Smooth muscle cell (in vitro differentiated cells): ENCODE measurements around the gene NOS3. TPM values are rescaled to one million over a fixed set of nuclear protein-coding genes. Genes with fewer than 3 reads are reported as not detected.

Source experiments
- DNase-seq: peaks from one replicate; lab custom pipeline; 2025; ENCODE audit not compliant: unreplicated experiment; lab: John Stamatoyannopoulos, UW
- H2AFZ ChIP-seq: fragments of 200-600 bp; sonication (generic); 2 replicates; pipeline ENCODE4 v1.6.0; 2016; ENCODE audit warnings: antibody characterized with exemption, low read depth, mild to moderate bottlenecking
- H3F3A ChIP-seq: fragments of 200-600 bp; sonication (generic); 2 replicates; pipeline ENCODE4 v1.6.0; 2017; ENCODE audit warnings: antibody characterized with exemption, low read depth
- H3K27ac ChIP-seq: fragments of 200-600 bp; sonication (generic); 2 replicates; pipeline ENCODE4 v1.5.1; 2016; ENCODE audit warnings: low read depth, mild to moderate bottlenecking
- H3K27me3 ChIP-seq: fragments of 200-600 bp; sonication (generic); 2 replicates; pipeline ENCODE4 v1.6.1; 2016; ENCODE audit warnings: low read depth, mild to moderate bottlenecking
- H3K36me3 ChIP-seq: fragments of 200-600 bp; sonication (generic); 2 replicates; pipeline ENCODE4 v1.5.1; 2016; ENCODE audit warnings: low read depth
- H3K4me1 ChIP-seq: fragments of 200-600 bp; sonication (generic); 2 replicates; pipeline ENCODE4 v1.5.1; 2016; ENCODE audit warnings: low read depth
- H3K4me2 ChIP-seq: fragments of 200-600 bp; sonication (generic); 2 replicates; pipeline ENCODE4 v1.6.0; 2016; ENCODE audit warnings: mild to moderate bottlenecking
- H3K4me3 ChIP-seq: fragments of 200-600 bp; sonication (generic); 2 replicates; pipeline ENCODE4 v1.5.1; 2016; ENCODE audit warnings: mild to moderate bottlenecking
- H3K79me2 ChIP-seq: fragments of 200-600 bp; sonication (generic); 2 replicates; pipeline ENCODE4 v1.6.0; 2016; ENCODE audit warnings: low read depth, mild to moderate bottlenecking
- H3K9ac ChIP-seq: fragments of 200-600 bp; sonication (generic); 2 replicates; pipeline ENCODE4 v1.6.0; 2016; ENCODE audit warnings: low read depth
- H3K9me3 ChIP-seq: fragments of 200-600 bp; sonication (generic); replicated peaks from 2 replicates; pipeline ENCODE4 v1.5.1; 2016; ENCODE audit warnings: low read depth
- H4K20me1 ChIP-seq: fragments of 200-600 bp; sonication (generic); 2 replicates; pipeline ENCODE4 v1.6.0; 2016; ENCODE audit warnings: low read depth
- CTCF ChIP-seq: fragments of 200-600 bp; sonication (generic); IDR thresholded peaks from 2 replicates; pipeline ENCODE4 v1.5.1; 2017; ENCODE audit warnings: borderline replicate concordance, mild to moderate bottlenecking, antibody characterized with exemption; ENCODE audit not compliant: insufficient read depth, poor library complexity, severe bottlenecking
- WGBS: methylation state at CpG from one replicate; pipeline ENCODE4 v1.1.7; 2016; ENCODE audit warnings: low lambda C conversion rate; 5-methylcytosine and 5-hydroxymethylcytosine counted together
- polyA plus RNA-seq: library from polyadenylated mRNA; unstranded; fragments of >200 nt; fragmentation: Nextera tagmentation; extraction: Ambion mirVana; gene quantifications from 2 replicates; pipeline ENCODE4 v1.2.1, GENCODE V29; 2016
- total RNA-seq: library from RNA; depleted of rRNA; stranded (reverse); fragments of >200 nt; gene quantifications from 2 replicates; pipeline ENCODE4 v1.2.3, GENCODE V29; 2014

Gene NOS3
- total and polyA plus RNA-seq, 2 experiments from 2014 or later, result 3.4 to 11.7 TPM

GRCh38 chr7:151012911-151013347 lies 22.1 kb downstream of the NOS3 start:
- no peaks in the 10 kb centered on the region for H4K20me1 ChIP-seq
- no peaks in the 10 kb centered on the region for H3K27me3 ChIP-seq
- no peaks in the 10 kb centered on the region for H3K79me2 ChIP-seq
- peak overlapping the region; percentile 16 for H3K4me3 ChIP-seq
- WGBS, result 42% methylated on average over 23 of the region's 23 CpGs
- H3K9ac ChIP-seq, result no peak overlapping the region
- H3K27ac ChIP-seq, result peak overlapping the region; percentile 4
- peaks cover 24% of the 10 kb centered on the region for H3K4me1 ChIP-seq
- peak; percentile 45 for TF ChIP-seq CTCF
- H2AFZ ChIP-seq, result no peak overlapping the region
- H3K36me3 ChIP-seq, result no peaks in the 10 kb centered on the region
- H3F3A ChIP-seq, result peaks cover 6% of the 10 kb centered on the region
- no peaks in the 10 kb centered on the region for H3K9me3 ChIP-seq
- H3K4me2 ChIP-seq, result peak overlapping the region; percentile 76
- no peak for DNase-seq

GRCh38 chr7:151013356-151013732 lies 22.5 kb downstream of the NOS3 start:
- no peaks in the 10 kb centered on the region for H3K9me3 ChIP-seq
- no peak for DNase-seq
- no peak overlapping the region for H3K9ac ChIP-seq
- H3K36me3 ChIP-seq, result no peaks in the 10 kb centered on the region
- H3K4me1 ChIP-seq, result peaks cover 22% of the 10 kb centered on the region
- peaks cover 6% of the 10 kb centered on the region for H3F3A ChIP-seq
- peak overlapping the region; percentile 38 for H3K4me3 ChIP-seq
- H3K27ac ChIP-seq, result peak overlapping the region; percentile 4
- no peaks in the 10 kb centered on the region for H3K79me2 ChIP-seq
- no peak for TF ChIP-seq CTCF
- no peaks in the 10 kb centered on the region for H3K27me3 ChIP-seq
- WGBS, result 31% methylated on average over 18 of the region's 26 CpGs
- H2AFZ ChIP-seq, result no peak overlapping the region
- H4K20me1 ChIP-seq, result no peaks in the 10 kb centered on the region
- peak overlapping the region; percentile 76 for H3K4me2 ChIP-seq

GRCh38 chr7:151013733-151014497 lies 23.1 kb downstream of the NOS3 start:
- peaks cover 6% of the 10 kb centered on the region for H3F3A ChIP-seq
- peak overlapping the region; percentile 38 for H3K4me3 ChIP-seq
- peak; percentile 23 for DNase-seq
- WGBS, result 54% methylated on average over 37 of the region's 55 CpGs
- H3K27ac ChIP-seq, result no peak overlapping the region
- peaks cover 23% of the 10 kb centered on the region for H3K4me1 ChIP-seq
- H3K36me3 ChIP-seq, result no peaks in the 10 kb centered on the region
- no peaks in the 10 kb centered on the region for H3K9me3 ChIP-seq
- no peak overlapping the region for H2AFZ ChIP-seq
- H3K4me2 ChIP-seq, result peak overlapping the region; percentile 76
- TF ChIP-seq CTCF, result no peak
- no peaks in the 10 kb centered on the region for H3K79me2 ChIP-seq
- no peaks in the 10 kb centered on the region for H4K20me1 ChIP-seq
- H3K9ac ChIP-seq, result peak overlapping the region; percentile 60
- H3K27me3 ChIP-seq, result no peaks in the 10 kb centered on the region

GRCh38 chr7:151014950-151015349 lies 24.1 kb downstream of the NOS3 start:
- Histone ChIP-seq H3K79me2 (no peaks in the 10 kb centered on the region), H3K9ac (no peak overlapping the region), H3K36me3 (no peaks in the 10 kb centered on the region), H3K9me3 (no peaks in the 10 kb centered on the region), H3K27ac (no peak overlapping the region), H2AFZ (no peak overlapping the region), H3F3A (peaks cover 6% of the 10 kb centered on the region), H3K4me1 (peaks cover 21% of the 10 kb centered on the region), H3K4me2 (no peak overlapping the region), H3K27me3 (no peaks in the 10 kb centered on the region), H4K20me1 (no peaks in the 10 kb centered on the region), H3K4me3 (no peak overlapping the region)
- DNase-seq, result no peak
- WGBS, result 96% methylated on average over 8 of the region's 8 CpGs
- no peak for TF ChIP-seq CTCF
